ENCODE measurements around the gene ZKSCAN4. TPM values are rescaled to one million over a fixed set of nuclear protein-coding genes. Genes with fewer than 3 reads are reported as not detected.

ZKSCAN4 gene
- total and polyA plus RNA-seq, 2 of the 8 experiments (the other 6 are each of a cell fraction or from before 2014, with no cell fraction given): 2.2 to 6.6 TPM

DNA sequence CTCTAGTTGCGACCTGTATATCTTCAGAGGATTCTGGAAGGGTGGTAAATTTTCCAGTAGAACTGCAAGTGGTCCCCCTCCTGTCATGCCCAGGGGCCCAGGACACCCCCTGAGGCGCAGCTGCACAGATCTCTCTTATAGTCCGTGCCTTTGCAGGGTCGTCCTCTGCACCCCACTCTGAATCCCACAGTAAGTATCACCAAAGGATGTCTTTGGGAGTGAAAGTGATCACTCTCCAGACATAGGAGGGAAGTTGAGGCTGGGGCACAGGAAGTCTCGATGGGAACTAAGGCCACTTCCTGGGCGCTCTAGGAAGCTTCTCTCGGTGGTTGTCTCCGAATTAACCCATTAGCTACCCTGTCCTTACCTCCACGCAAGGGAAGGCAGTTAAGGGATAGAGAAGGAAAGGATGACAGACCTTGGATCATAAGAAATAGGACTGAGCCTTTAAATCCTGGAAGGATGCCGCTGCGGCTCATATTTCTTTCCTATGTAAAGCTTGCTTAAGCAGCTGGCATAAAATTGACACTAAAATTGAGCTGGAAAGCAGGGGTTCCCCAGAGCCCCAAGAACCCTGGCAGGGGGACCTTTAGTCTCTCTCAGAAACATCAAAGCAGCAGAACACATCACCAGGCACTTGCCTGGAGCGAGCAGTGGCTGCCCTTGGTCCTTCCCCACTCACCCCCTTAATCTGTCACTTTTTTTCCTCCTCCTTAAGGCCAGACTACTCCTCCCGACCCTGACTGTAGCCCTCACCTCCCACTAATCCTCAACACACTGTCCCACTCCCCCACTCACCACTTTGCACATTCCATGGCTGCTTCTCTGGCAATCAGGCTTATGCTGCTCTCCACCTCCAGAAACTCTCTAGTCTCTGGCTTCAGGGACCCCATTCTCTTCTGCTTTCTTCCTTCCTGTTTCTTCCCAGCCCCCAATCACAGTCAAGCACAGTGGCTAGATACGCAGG, at the start of gene ZKSCAN4 (continued):
- TF ChIP-seq TAF1 (IDR thresholded peaks at IDR 0.05; ENCODE audit: low read depth, low read length): peak; percentile 79
- TF ChIP-seq MAFK (IDR thresholded peaks at IDR 0.05; ENCODE audit: low read depth, low read length): no peak
- peak; percentile 66 for TF ChIP-seq ASH2L (IDR thresholded peaks at IDR 0.05; ENCODE audit: low read length)
- TF ChIP-seq SRF (IDR thresholded peaks at IDR 0.05; ENCODE audit: low read depth, low read length): no peak
- peak; percentile 96 for TF ChIP-seq SP2 (IDR thresholded peaks at IDR 0.05; ENCODE audit: low read length)
- TF ChIP-seq TEAD4 (IDR thresholded peaks at IDR 0.05; ENCODE audit: low read depth, low read length): no peak
- TF ChIP-seq PHF8 (conservative IDR thresholded peaks at IDR 0.05; ENCODE audit: low read depth, low read length): peak; percentile 55
- TF ChIP-seq RBBP5 (IDR thresholded peaks at IDR 0.05; ENCODE audit: borderline replicate concordance, low read depth, low read length): no peak
- TF ChIP-seq KDM4A (IDR thresholded peaks at IDR 0.05; ENCODE audit: low read depth, low read length, severe bottlenecking): peak; percentile 53
- 0 out of 4 replicates have a peak, but pooled peaks of 1 of the 2 experiments have one; percentile 83 for TF ChIP-seq HDAC2 (IDR thresholded peaks at IDR 0.05; ENCODE audit: borderline replicate concordance in 1 of 2, low read depth in 2 of 2, low read length in 2 of 2)
- TF ChIP-seq SUZ12 (IDR thresholded peaks at IDR 0.05; ENCODE audit: low read length): no peak
- TF ChIP-seq KDM1A (IDR thresholded peaks at IDR 0.05; ENCODE audit: borderline replicate concordance, low read length): no peak
- no peak for TF ChIP-seq TCF12 (IDR thresholded peaks at IDR 0.05; ENCODE audit: low read depth, low read length)
